Cardiac muscle cell (in vitro differentiated cells and primary cell): ENCODE data around the gene BCAS3. TPM values are rescaled to one million over a fixed set of nuclear protein-coding genes. Genes with fewer than 3 reads are reported as not detected.

ENCODE experiments used
- DNase-seq, 2 donors: peaks; one replicate each; pipeline versions ENCODE4 v3.0.0 to v3.0.0-alpha.2; 2010 to 2017; ENCODE audit warnings: low read depth in 1 of 2, low spot score in 1 of 2
- H3K27ac ChIP-seq: fragments of 200-600 bp; sonication (generic); 2 replicates; pipeline ENCODE4 v1.5.1; 2016
- H3K27me3 ChIP-seq: fragments of 200-600 bp; sonication (generic); 2 replicates; pipeline ENCODE4 v1.6.0; 2016; ENCODE audit warnings: control low read depth
- H3K36me3 ChIP-seq: fragments of 200-600 bp; sonication (generic); 2 replicates; pipeline ENCODE4 v1.5.1; 2016; ENCODE audit warnings: control low read depth
- H3K4me1 ChIP-seq: fragments of 200-600 bp; sonication (generic); 2 replicates; pipeline ENCODE4 v1.8.1; 2017; ENCODE audit warnings: low read depth, mild to moderate bottlenecking, mixed run types
- H3K4me3 ChIP-seq: fragments of 200-600 bp; sonication (generic); 2 replicates; pipeline ENCODE4 v1.5.1; 2016; ENCODE audit warnings: mild to moderate bottlenecking
- H3K9me3 ChIP-seq: fragments of 200-600 bp; sonication (generic); 2 replicates; pipeline ENCODE4 v1.5.1; 2017; ENCODE audit warnings: low read depth, mild to moderate bottlenecking, control low read depth
- CTCF ChIP-seq: IDR thresholded peaks from 2 replicates; pipeline ENCODE4 v1.5.1; 2012; ENCODE audit warnings: low read depth, mild to moderate bottlenecking, low read length
- polyA plus RNA-seq: library from polyadenylated mRNA; unstranded; fragments of >200 nt; fragmentation: Nextera tagmentation; extraction: Ambion mirVana; gene quantifications from 2 replicates; pipeline ENCODE4 v1.2.1, GENCODE V29; 2016
- total RNA-seq: library from RNA; depleted of rRNA; stranded (reverse); fragments of >200 nt; gene quantifications from 2 replicates; pipeline ENCODE4 v1.2.3, GENCODE V29; 2016

Gene BCAS3
- total and polyA plus RNA-seq, 2 experiments from 2014 or later: 36.5 to 39.6 TPM

GRCh38 chr17:61057257-61057656 is 379.6 kb downstream of the BCAS3 start:
- no peaks in the 10 kb centered on the region for H3K36me3 ChIP-seq

GRCh38 chr17:61058066-61058465 is 380.4 kb downstream of the BCAS3 start:
- Histone ChIP-seq H3K36me3 (no peaks in the 10 kb centered on the region), H3K4me3 (no peak overlapping the region), H3K27me3 (no peaks in the 10 kb centered on the region), H3K4me1 (no peaks in the 10 kb centered on the region), H3K27ac (no peak overlapping the region), H3K9me3 (no peaks in the 10 kb centered on the region)
- DNase-seq: no peak
- TF ChIP-seq CTCF: no peak

More at GRCh38 chr17:61057257-61057656, 379.6 kb downstream of the BCAS3 start:
- no peaks in the 10 kb centered on the region for H3K4me1 ChIP-seq
- H3K27ac ChIP-seq: no peak overlapping the region
- no peak for DNase-seq
- TF ChIP-seq CTCF: no peak
- no peaks in the 10 kb centered on the region for H3K27me3 ChIP-seq
- H3K9me3 ChIP-seq: no peaks in the 10 kb centered on the region
- H3K4me3 ChIP-seq: no peak overlapping the region

- H3K4me1 ChIP-seq: peaks cover 21% of the 10 kb centered on the region
- no peaks in the 10 kb centered on the region for H3K36me3 ChIP-seq
- no peak overlapping the region for H3K4me3 ChIP-seq
- no peak for DNase-seq
- H3K27me3 ChIP-seq: no peaks in the 10 kb centered on the region
- TF ChIP-seq CTCF: no peak
- no peaks in the 10 kb centered on the region for H3K9me3 ChIP-seq
- no peak overlapping the region for H3K27ac ChIP-seq
Measured at GRCh38 chr17:61063528-61063927, 385.9 kb downstream of the BCAS3 start.

GRCh38 chr17:61064087-61064951 is 386.7 kb downstream of the BCAS3 start:
- H3K36me3 ChIP-seq: no peaks in the 10 kb centered on the region
- TF ChIP-seq CTCF: no peak
- H3K9me3 ChIP-seq: no peaks in the 10 kb centered on the region
- H3K27ac ChIP-seq: no peak overlapping the region
- H3K4me1 ChIP-seq: peaks cover 21% of the 10 kb centered on the region
- no peak for DNase-seq
- H3K4me3 ChIP-seq: no peak overlapping the region
- H3K27me3 ChIP-seq: no peaks in the 10 kb centered on the region

- Histone ChIP-seq H3K4me1 (peaks cover 21% of the 10 kb centered on the region), H3K4me3 (no peak overlapping the region), H3K27me3 (no peaks in the 10 kb centered on the region), H3K9me3 (no peaks in the 10 kb centered on the region), H3K27ac (peak overlapping the region; percentile 31), H3K36me3 (no peaks in the 10 kb centered on the region)
- peak; percentile 8 to 58 for DNase-seq
- no peak for TF ChIP-seq CTCF
Measured at GRCh38 chr17:61065263-61065773, 387.7 kb downstream of the BCAS3 start.
